Spleen (tissue), 11 donors: ENCODE data around the gene PAK4. TPM values are rescaled to one million over a fixed set of nuclear protein-coding genes. Genes with fewer than 3 reads are reported as not detected.

Experiments used
- DNase-seq: peaks from one replicate; pipeline ENCODE4 v3.0.0-alpha.2; 2020
- H3K27ac ChIP-seq, 8 donors: fragments of 200-600 bp; sonication (generic) in 7 of 8; 1 replicate in 4 of 8; 2 replicates in 4 of 8; pipeline versions ENCODE4 v1.5.0 to v1.8.0; 2016 to 2021; ENCODE audit warnings: inconsistent platforms in 4 of 8, mild to moderate bottlenecking in 4 of 8, moderate library complexity in 1 of 8
- H3K27me3 ChIP-seq, 7 donors: fragments of 200-600 bp; sonication (generic) in 6 of 7; replicated peaks in 1 of 7; 1 replicate in 4 of 7; 2 replicates in 3 of 7; pipeline versions ENCODE4 v1.5.0 to v1.8.0; 2016 to 2021; ENCODE audit warnings: inconsistent platforms in 3 of 7, mild to moderate bottlenecking in 1 of 7
- H3K36me3 ChIP-seq, 6 donors: fragments of 200-600 bp; sonication (generic) in 5 of 6; 1 replicate in 4 of 6; 2 replicates in 2 of 6; pipeline versions ENCODE4 v1.5.0 to v1.8.0; 2016 to 2021; ENCODE audit warnings: inconsistent platforms in 2 of 6
- H3K4me1 ChIP-seq, 6 donors: fragments of 200-600 bp; sonication (generic) in 5 of 6; 1 replicate in 3 of 6; 2 replicates in 3 of 6; pipeline versions ENCODE4 v1.5.0 to v1.8.0; 2016 to 2021; ENCODE audit warnings: inconsistent platforms in 3 of 6
- H3K4me3 ChIP-seq, 8 donors: fragments of 200-600 bp; sonication (generic) in 7 of 8; 1 replicate in 4 of 8; 2 replicates in 4 of 8; pipeline versions ENCODE4 v1.5.0 to v1.8.0; 2016 to 2021; ENCODE audit warnings: inconsistent platforms in 4 of 8, mild to moderate bottlenecking in 4 of 8, moderate library complexity in 2 of 8
- H3K9me3 ChIP-seq, 8 donors: fragments of 200-600 bp; sonication (generic) in 7 of 8; 1 replicate in 4 of 8; 2 replicates in 4 of 8; pipeline versions ENCODE4 v1.5.0 to v1.8.0; 2016 to 2021; ENCODE audit warnings: inconsistent platforms in 4 of 8
- CTCF ChIP-seq, 11 experiments: fragments of 200-600 bp in 7 of 11; fragments of 450-650 bp in 4 of 11; sonication (generic) in 4 of 11; IDR thresholded peaks in 8 of 11; conservative IDR thresholded peaks in 3 of 11; 1 replicate in 7 of 11; 2 replicates in 4 of 11; pipeline versions ENCODE4 v1.4.0 to v1.8.0; 2016 to 2021; ENCODE audit warnings: antibody characterized with exemption in 11 of 11, inconsistent platforms in 4 of 11, mild to moderate bottlenecking in 1 of 11
- POLR2A ChIP-seq, 3 donors: fragments of 450-650 bp; IDR thresholded peaks; one replicate each; pipeline ENCODE4 v1.5.1; 2017; ENCODE audit warnings: antibody characterized with exemption in 3 of 3, mild to moderate bottlenecking in 1 of 3
- POLR2AphosphoS5 ChIP-seq, 3 donors: sonication (generic); formaldehyde crosslinking; IDR thresholded peaks; one replicate each; pipeline ENCODE4 v1.5.1; 2017; ENCODE audit warnings: antibody characterized with exemption in 3 of 3
- WGBS, 5 donors: extraction: QIAGEN DNeasy Blood & Tissue Kit in 3 of 5; methylation state at CpG; one replicate each; pipeline versions ENCODE4 v1.1.5 to v1.1.7; 2013 to 2018; 5-methylcytosine and 5-hydroxymethylcytosine counted together
- intact Hi-C: fragments of 100-400 bp; cut with DNase I; formaldehyde crosslinking; loops from one replicate; pipeline ENCODE4 v1.15.0; 2023; ENCODE audit warnings: low total_unique reads
- polyA plus RNA-seq, 3 donors: library from polyadenylated mRNA; stranded (reverse); fragments of 200-250 nt; gene quantifications; one replicate each; pipeline ENCODE4 v1.2.1, GENCODE V29; 2013
- total RNA-seq, 7 donors: library from RNA; depleted of rRNA in 3 of 7; stranded (reverse); fragments of >200 nt in 3 of 7; fragmentation: NEBNext Ultra II Directional in 4 of 7; extraction: Animal tissue kit (Norgen Biotek cat#: 25700) in 4 of 7; gene quantifications; one replicate each; pipeline versions ENCODE4 v1.1.0 to v1.2.1, GENCODE V29; 2016 to 2021
- donor health status: healthy with polysubstance abuse.
- donor health status: DM: no; HTN: no; CAD: no; lungs with moderate emphysema.
- donor health status: DM: no; HTN: no; CAD: no.
- donor health status: Bipolar disorder and iron deficiency.
- donor health status: healthy.
- donor health status: DM: no; HTN: no; CAD: no.
- donor health status: DM: yes; HTN: yes; CAD: no.

PAK4 gene
- total and polyA plus RNA-seq, 10 donors, result 5.2 to 27.8 (median 14.7) TPM

- intact Hi-C loops, result no loop called here
- no peak overlapping the region for H3K27ac ChIP-seq
- TF ChIP-seq POLR2A (IDR thresholded peaks at IDR 0.05) (no peak), POLR2AphosphoS5 (IDR thresholded peaks at IDR 0.05) (no peak), CTCF (IDR thresholded peaks at IDR 0.05 in 8 of 11, conservative IDR thresholded peaks at IDR 0.05 in 3 of 11) (no peak)
- peaks cover 9 to 35% (median 19%) of the 10 kb centered on the region in 6 donors for H3K4me1 ChIP-seq
- no peaks in the 10 kb centered on the region for H3K9me3 ChIP-seq
- no peaks in the 10 kb centered on the region for H3K27me3 ChIP-seq
- H3K4me3 ChIP-seq, result no peak overlapping the region
- DNase-seq, result no peak
- WGBS, 5 donors, result 89 to 94% (median 93%) methylated on average over 10 of the region's 10 CpGs
- peaks cover 0 to 9% (median 0%) of the 10 kb centered on the region in 6 donors for H3K36me3 ChIP-seq
These were observed 23.4 kb downstream of the PAK4 start for GRCh38 chr19:39148939-39149529.

DNA sequence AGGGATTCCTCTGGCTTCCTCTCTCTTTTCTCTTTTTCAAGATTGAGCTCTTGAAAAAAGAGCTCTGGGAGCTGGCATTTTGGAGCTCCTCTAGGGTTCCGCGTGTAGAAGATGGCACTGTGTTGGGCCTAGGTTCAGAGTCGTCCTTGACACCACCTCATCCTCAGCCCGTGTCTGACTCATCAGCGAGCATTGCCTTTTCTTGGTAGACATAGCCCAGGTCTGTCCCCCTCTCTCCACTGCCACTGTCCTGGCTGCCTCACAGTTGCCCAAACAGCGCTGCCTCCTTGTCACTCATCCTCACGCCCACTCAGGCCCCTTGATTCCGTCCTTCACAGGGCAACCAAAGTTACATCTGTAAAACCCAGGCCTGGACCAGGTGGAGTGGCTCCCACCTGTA is 24.6 kb downstream of the PAK4 start:
- TF ChIP-seq POLR2AphosphoS5 (IDR thresholded peaks at IDR 0.05) (no peak), CTCF (IDR thresholded peaks at IDR 0.05 in 8 of 11, conservative IDR thresholded peaks at IDR 0.05 in 3 of 11) (no peak), POLR2A (IDR thresholded peaks at IDR 0.05) (no peak)
- H3K4me1 ChIP-seq, result peaks cover 0 to 35% (median 10%) of the 10 kb centered on the region in 6 donors
- DNase-seq, result no peak
- peaks cover 0 to 9% (median 0%) of the 10 kb centered on the region in 6 donors for H3K36me3 ChIP-seq
- H3K9me3 ChIP-seq, result no peaks in the 10 kb centered on the region
- no peaks in the 10 kb centered on the region for H3K27me3 ChIP-seq
- no peak overlapping the region for H3K4me3 ChIP-seq
- intact Hi-C loops, result no loop called here
- H3K27ac ChIP-seq, result no peak overlapping the region
- 92 to 95% (median 93%) methylated on average over 8 of the region's 8 CpGs for WGBS, 5 donors

DNA sequence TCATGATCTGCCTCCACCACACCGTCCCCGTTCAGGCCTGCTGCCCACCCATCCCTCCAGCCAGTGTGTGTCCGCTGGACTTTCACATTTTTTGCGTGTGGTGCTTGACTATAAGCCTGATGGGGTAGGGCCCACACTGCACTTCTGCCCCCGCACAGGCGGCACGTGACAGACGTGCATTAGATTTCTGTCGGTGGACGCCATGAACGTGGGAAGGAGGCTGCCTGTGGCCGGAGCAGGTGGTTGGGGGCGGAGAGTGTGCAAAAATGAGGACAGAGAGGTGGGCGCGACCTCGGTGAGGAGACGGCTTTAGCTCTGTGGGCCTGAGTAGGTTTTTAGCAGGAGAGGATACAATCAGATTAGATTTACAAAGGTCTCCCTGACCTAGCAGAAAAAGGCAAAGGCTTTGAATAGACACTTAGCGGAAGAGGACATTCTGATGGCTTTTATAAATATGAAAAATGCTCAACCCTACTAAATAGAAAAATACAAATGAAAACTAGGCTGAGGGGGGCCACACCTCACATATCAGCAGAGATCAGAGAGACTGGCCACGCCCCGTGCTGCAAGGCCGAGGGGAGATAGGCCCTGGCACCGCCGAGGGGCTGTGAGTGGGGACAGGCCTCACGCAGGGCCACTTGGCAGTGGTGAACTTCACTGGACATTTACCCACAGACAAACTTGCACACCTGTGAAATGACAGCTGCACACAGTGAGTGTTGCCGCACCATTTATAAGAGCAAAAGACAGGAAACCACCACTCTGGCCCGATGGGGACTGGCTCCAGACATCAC is 25.4 kb downstream of the PAK4 start:
- intact Hi-C loops, result no loop called here
- 77 to 83% (median 79%) methylated on average over 26 of the region's 26 CpGs for WGBS, 5 donors
- no peak for TF ChIP-seq POLR2A (IDR thresholded peaks at IDR 0.05)
- no peak for TF ChIP-seq CTCF (IDR thresholded peaks at IDR 0.05 in 8 of 11, conservative IDR thresholded peaks at IDR 0.05 in 3 of 11)
- no peak for TF ChIP-seq POLR2AphosphoS5 (IDR thresholded peaks at IDR 0.05)
- DNase-seq, result peak; percentile 74
- Histone ChIP-seq H3K27me3 (no peaks in the 10 kb centered on the region), H3K4me3 (no peak overlapping the region), H3K9me3 (no peaks in the 10 kb centered on the region), H3K27ac (no peak overlapping the region), H3K36me3 (peaks cover 0 to 9% (median 0%) of the 10 kb centered on the region in 6 donors), H3K4me1 (peaks cover 0 to 35% (median 4%) of the 10 kb centered on the region in 6 donors)

DNA sequence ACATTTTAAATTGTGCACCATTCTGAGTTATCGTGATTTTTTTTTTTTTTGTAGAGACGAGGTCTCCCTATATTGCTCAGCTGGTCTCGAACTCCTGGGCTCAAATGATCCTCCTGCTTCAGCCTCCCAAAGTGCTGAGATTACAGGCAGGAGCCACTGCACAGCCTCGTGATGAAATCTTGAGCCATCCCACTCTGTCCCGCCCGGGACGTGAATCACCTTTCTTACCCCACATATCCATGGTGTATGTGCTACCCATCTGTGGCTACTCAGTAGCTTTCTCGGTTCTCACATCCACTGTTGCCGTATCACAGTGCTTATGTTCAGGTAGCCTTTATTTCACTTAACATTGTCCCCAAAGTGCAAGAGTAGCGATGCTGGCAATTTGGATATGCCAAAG is 26.5 kb downstream of the PAK4 start:
- TF ChIP-seq POLR2AphosphoS5 (IDR thresholded peaks at IDR 0.05) (no peak), CTCF (IDR thresholded peaks at IDR 0.05 in 8 of 11, conservative IDR thresholded peaks at IDR 0.05 in 3 of 11) (no peak), POLR2A (IDR thresholded peaks at IDR 0.05) (no peak)
- Histone ChIP-seq H3K27me3 (no peaks in the 10 kb centered on the region), H3K4me3 (no peak overlapping the region), H3K27ac (no peak overlapping the region), H3K4me1 (peaks cover 0 to 44% (median 11%) of the 10 kb centered on the region in 6 donors), H3K36me3 (peaks cover 0 to 9% (median 0%) of the 10 kb centered on the region in 6 donors), H3K9me3 (no peaks in the 10 kb centered on the region)
- WGBS, 5 donors, result 92 to 96% (median 94%) methylated on average over 10 of the region's 10 CpGs
- intact Hi-C loops, result no loop called here
- no peak for DNase-seq
